Left lung (tissue), 10 donors: ENCODE data around the gene UBE2Q1. TPM values are rescaled to one million over a fixed set of nuclear protein-coding genes. Genes with fewer than 3 reads are reported as not detected.

Source experiments
- ATAC-seq: fragments of 200-7000 bp; cut with Tn5 transposase; one replicate; pipeline ENCODE4 v1.9.1; 2020; ENCODE audit warnings: moderate library complexity
- DNase-seq, 4 donors: peaks; one replicate each; pipeline ENCODE4 v3.0.0-alpha.2; 2013 to 2020
- H3K27ac ChIP-seq, 2 donors: fragments of 200-600 bp; sonication (generic) in 1 of 2; one replicate each; pipeline versions ENCODE4 v1.5.0 to v1.8.0; 2020 to 2021
- H3K27me3 ChIP-seq, 2 donors: fragments of 200-600 bp; sonication (generic) in 1 of 2; one replicate each; pipeline versions ENCODE4 v1.5.0 to v1.8.0; 2020 to 2021
- H3K36me3 ChIP-seq, 2 donors: fragments of 200-600 bp; sonication (generic) in 1 of 2; one replicate each; pipeline versions ENCODE4 v1.5.0 to v1.8.0; 2020 to 2021
- H3K4me1 ChIP-seq, 2 donors: fragments of 200-600 bp; one replicate each; pipeline ENCODE4 v1.8.0; 2021
- H3K4me3 ChIP-seq, 2 donors: fragments of 200-600 bp; sonication (generic) in 1 of 2; one replicate each; pipeline versions ENCODE4 v1.5.0 to v1.8.0; 2020 to 2021; ENCODE audit warnings: mild to moderate bottlenecking in 1 of 2
- H3K9me3 ChIP-seq, 2 donors: fragments of 200-600 bp; sonication (generic) in 1 of 2; one replicate each; pipeline versions ENCODE4 v1.5.0 to v1.8.0; 2020 to 2021
- CTCF ChIP-seq, 2 donors: fragments of 200-600 bp; sonication (generic) in 1 of 2; IDR thresholded peaks; one replicate each; pipeline versions ENCODE4 v1.5.0 to v1.8.0; 2021; ENCODE audit warnings: antibody characterized with exemption in 2 of 2
- intact Hi-C, 2 donors: fragments of 100-400 bp; cut with DNase I; formaldehyde crosslinking; loops; one replicate each; pipeline versions ENCODE4 v1.11.2 to v1.14.2; 2022
- polyA plus RNA-seq, 6 donors: library from polyadenylated mRNA; unstranded; fragments of 120-200 nt; gene quantifications; one replicate each; pipeline ENCODE4 v1.2.1, GENCODE V29; 2013; ENCODE audit not compliant: insufficient read length in 6 of 6
- total RNA-seq, 2 donors: library from RNA; stranded (reverse); fragmentation: NEBNext Ultra II Directional; extraction: Animal tissue kit (Norgen Biotek cat#: 25700); gene quantifications; one replicate each; pipeline ENCODE4 v1.2.1, GENCODE V29; 2021
- donor health status: DM: no; HTN: yes; CAD: no.
- donor health status: DM: no; HTN: no; CAD: no.

UBE2Q1 gene
- total and polyA plus RNA-seq, 8 donors: 87.0 to 104 (median 100) TPM

- H3K36me3 ChIP-seq: no peaks in the 10 kb centered on the region
- no peak for TF ChIP-seq CTCF (IDR thresholded peaks at IDR 0.05)
- peaks cover 12 to 39% of the 10 kb centered on the region in 2 donors for H3K27me3 ChIP-seq
- no peak overlapping the region for H3K27ac ChIP-seq
- peaks cover 3 to 9% of the 10 kb centered on the region in 2 donors for H3K4me1 ChIP-seq
- no peak overlapping the region for H3K4me3 ChIP-seq
- no peak for DNase-seq
- intact Hi-C loops: no loop called here
- ATAC-seq: no peak
- no peaks in the 10 kb centered on the region for H3K9me3 ChIP-seq
Measured at GRCh38 chr1:154571244-154571963, 12.9 kb upstream of the UBE2Q1 start.

GRCh38 chr1:154568157-154568815, 9.8 kb upstream of the UBE2Q1 start:
- H3K9me3 ChIP-seq: no peaks in the 10 kb centered on the region
- H3K27ac ChIP-seq: no peak overlapping the region
- intact Hi-C loops: loop anchor here in 1 of 2 donors (10.0 kb wide), 1 partner anchor 307 kb away; the partner anchor contains the start of gene KCNN3
- H3K27me3 ChIP-seq: peaks cover 12 to 50% of the 10 kb centered on the region in 2 donors
- peaks cover 3 to 9% of the 10 kb centered on the region in 2 donors for H3K4me1 ChIP-seq
- DNase-seq (no peak), ATAC-seq (no peak)
- no peak for TF ChIP-seq CTCF (IDR thresholded peaks at IDR 0.05)
- no peaks in the 10 kb centered on the region for H3K36me3 ChIP-seq
- H3K4me3 ChIP-seq: no peak overlapping the region

- no peak within 1 kb of the TSS for H3K27ac ChIP-seq
- H3K36me3 ChIP-seq: no peaks in the 10 kb centered on the region
- DNase-seq: peak; percentile 36 to 94 (median 59)
- no peak for TF ChIP-seq CTCF (IDR thresholded peaks at IDR 0.05)
- peak; percentile 100 for ATAC-seq
- no peaks in the 10 kb centered on the region for H3K9me3 ChIP-seq
- intact Hi-C loops: loop anchor here in 1 of 2 donors (10.0 kb wide), 1 partner anchor 307 kb away; the partner anchor contains the start of gene KCNN3
- no peak within 1 kb of the TSS for H3K4me3 ChIP-seq
- H3K27me3 ChIP-seq: peaks cover 12 to 45% of the 10 kb centered on the region in 2 donors
- H3K4me1 ChIP-seq: peaks cover 3 to 9% of the 10 kb centered on the region in 2 donors
Measured at GRCh38 chr1:154567386-154568156, 9.1 kb upstream of the UBE2Q1 start, which contains the start of gene CHRNB2. TSS of gene CHRNB2 (plus strand) at chr1:154567778. CDS start at chr1:154568045, 267 bp downstream.

- Histone ChIP-seq H3K27me3 (peaks cover 12 to 45% of the 10 kb centered on the region in 2 donors), H3K36me3 (no peaks in the 10 kb centered on the region), H3K4me1 (peaks cover 3 to 9% of the 10 kb centered on the region in 2 donors), H3K27ac (no peak overlapping the region), H3K4me3 (no peak overlapping the region), H3K9me3 (no peaks in the 10 kb centered on the region)
- no peak for DNase-seq
- intact Hi-C loops: loop anchor here in 1 of 2 donors (10.0 kb wide), 1 partner anchor 309 kb away; the partner anchor contains the start of gene KCNN3
- no peak for TF ChIP-seq CTCF (IDR thresholded peaks at IDR 0.05)
- no peak for ATAC-seq
Measured at GRCh38 chr1:154565876-154566275, 7.4 kb upstream of the UBE2Q1 start.
